ENCODE data around the gene COL27A1.

DNA sequence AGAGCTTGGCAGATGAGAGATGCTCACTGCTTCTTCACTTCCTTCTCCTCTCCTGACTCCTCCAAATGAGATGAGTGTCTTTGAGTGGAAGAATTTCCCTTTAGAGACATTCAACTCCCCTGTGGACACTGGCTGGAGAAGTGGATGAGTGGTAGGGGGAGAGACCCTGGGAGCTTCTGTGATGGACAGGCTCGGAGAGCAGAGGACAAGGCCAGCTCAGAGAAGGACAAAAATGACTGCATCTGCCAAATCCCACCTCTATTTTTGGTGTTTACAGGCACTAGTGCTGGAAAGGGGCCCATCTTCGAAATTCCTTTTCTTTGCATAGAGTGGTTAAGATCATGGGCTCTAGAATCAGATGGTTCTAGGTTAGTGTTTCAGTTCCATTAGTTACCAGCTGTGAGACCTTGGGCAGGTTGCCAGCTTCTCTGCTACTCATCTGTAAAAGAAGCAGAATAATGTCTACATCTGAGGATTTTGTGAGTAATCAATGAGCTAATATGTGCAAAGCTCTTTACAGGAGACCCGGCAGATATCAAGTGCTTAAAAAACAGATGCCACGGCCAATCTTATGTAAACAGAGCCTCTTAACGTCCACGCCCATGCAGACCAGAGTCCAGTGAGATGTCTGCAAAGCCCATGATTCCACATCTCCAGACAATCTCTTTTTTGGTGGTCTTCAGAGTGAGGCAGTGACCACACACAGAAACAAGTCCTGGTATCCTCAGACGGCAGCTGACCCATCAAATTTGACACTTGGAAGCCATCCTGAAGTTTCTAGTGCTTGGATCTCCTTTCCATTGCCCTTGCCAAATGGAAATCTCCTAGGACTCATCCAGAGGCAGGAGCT, 13.6 kb upstream of the COL27A1 start:
- TF ChIP-seq POLR2A (IDR thresholded peaks at IDR 0.05; ENCODE audit: low read depth, low read length) (no peak), POLR2AphosphoS5 (IDR thresholded peaks at IDR 0.05; ENCODE audit: low read depth, low read length) (no peak), TAF1 (IDR thresholded peaks at IDR 0.05; ENCODE audit: borderline replicate concordance, low read depth, low read length) (no peak)

Data from GM12892 (cell line).